Liver (tissue), 2 donors: ENCODE measurements around the gene ZBTB21.
"Not testable (repeated sequence)": the region's sequence is repeated elsewhere in the genome, so short reads cannot be mapped to it uniquely, and the experiment has no call there.

Experiments
- CTCF ChIP-seq: fragments of 150-350 bp; IDR thresholded peaks from 2 replicates; pipeline ENCODE4 v1.5.1; 2017; ENCODE audit warnings: improper control_type of control experiment, low read depth, low read length; ENCODE audit not compliant: missing input control
- MAX ChIP-seq: IDR thresholded peaks from 2 replicates; pipeline ENCODE4 v1.6.1; 2016; ENCODE audit warnings: antibody characterized with exemption
- ZBTB33 ChIP-seq: IDR thresholded peaks from 2 replicates; pipeline ENCODE4 v1.6.1; 2016; ENCODE audit warnings: antibody characterized with exemption
- donor health status: healthy.

- TF ChIP-seq CTCF, ZBTB33, MAX: not testable (repeated sequence)
Observed at GRCh38 chr21:41959697-41960096, 50.5 kb downstream of the ZBTB21 start.
